Thyroid gland (tissue), 4 donors: Measurements from ENCODE around the gene COX19.

ENCODE experiments used
- CTCF ChIP-seq, 6 experiments: fragments of 200-600 bp in 3 of 6; fragments of 450-650 bp in 3 of 6; sonication (generic) in 3 of 6; IDR thresholded peaks; one replicate each; pipeline ENCODE4 v1.5.1; 2016 to 2019; ENCODE audit warnings: antibody characterized with exemption in 6 of 6, mild to moderate bottlenecking in 2 of 6, inconsistent platforms in 1 of 6, moderate library complexity in 1 of 6
- POLR2A ChIP-seq, 2 donors: fragments of 450-650 bp; IDR thresholded peaks; one replicate each; pipeline ENCODE4 v1.6.1; 2017; ENCODE audit warnings: antibody characterized with exemption in 2 of 2, mild to moderate bottlenecking in 2 of 2, moderate library complexity in 1 of 2

GRCh38 chr7:972676-973309 is 2.6 kb downstream of the COX19 start:
- TF ChIP-seq POLR2A (IDR thresholded peaks at IDR 0.05) (no peak), CTCF (IDR thresholded peaks at IDR 0.05) (no peak)
